DMS53 treated with DMSO at 0.1 percent for 48 hours (cell line): ENCODE measurements around the gene THSD4.
"Not testable (repeated sequence)": the region's sequence is repeated elsewhere in the genome, so short reads cannot be mapped to it uniquely, and the experiment has no call there.

Source experiments
- DNase-seq: peaks from one replicate; lab custom pipeline; 2025; ENCODE audit not compliant: unreplicated experiment; lab: John Stamatoyannopoulos, UW

Gene THSD4

DNA sequence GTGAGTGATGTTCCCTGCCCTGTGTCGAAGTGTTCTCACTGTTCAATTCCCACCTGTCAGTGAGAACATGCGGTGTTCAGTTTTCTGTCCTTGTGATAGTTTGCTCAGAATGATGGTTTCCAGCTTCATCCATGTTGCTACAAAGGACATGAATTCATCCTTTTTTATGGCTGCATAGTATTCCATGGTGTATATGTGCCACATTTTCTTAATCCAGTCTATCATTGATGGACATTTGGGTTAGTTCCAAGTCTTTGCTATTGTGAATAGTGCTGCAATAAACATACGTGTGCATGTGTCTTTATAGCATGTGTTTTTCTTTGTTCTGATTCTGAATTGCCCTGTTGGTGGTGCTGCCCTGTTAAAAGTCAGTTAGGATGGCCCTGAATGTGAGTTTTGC is 204.2 kb downstream of the THSD4 start:
- not testable (repeated sequence) for DNase-seq

DNA sequence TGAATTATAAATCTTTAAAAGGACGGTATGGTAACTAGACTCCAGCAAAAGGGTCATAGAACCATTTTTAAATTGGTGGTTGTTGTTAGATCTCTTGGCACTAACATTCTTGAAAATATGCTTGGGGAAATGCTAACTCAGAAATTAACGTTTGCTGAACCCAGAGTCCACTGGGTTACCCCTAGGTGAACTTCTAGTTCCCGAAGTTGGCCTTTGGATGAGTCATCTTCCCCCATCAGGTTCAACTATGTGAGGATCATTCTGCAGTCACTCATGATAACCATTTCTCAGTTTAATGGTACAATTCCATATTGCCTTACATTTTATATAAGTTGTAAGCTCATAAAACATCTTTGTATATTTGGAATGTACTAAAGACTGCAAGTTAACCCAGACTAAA is 204.7 kb downstream of the THSD4 start:
- DNase-seq: no peak

DNA sequence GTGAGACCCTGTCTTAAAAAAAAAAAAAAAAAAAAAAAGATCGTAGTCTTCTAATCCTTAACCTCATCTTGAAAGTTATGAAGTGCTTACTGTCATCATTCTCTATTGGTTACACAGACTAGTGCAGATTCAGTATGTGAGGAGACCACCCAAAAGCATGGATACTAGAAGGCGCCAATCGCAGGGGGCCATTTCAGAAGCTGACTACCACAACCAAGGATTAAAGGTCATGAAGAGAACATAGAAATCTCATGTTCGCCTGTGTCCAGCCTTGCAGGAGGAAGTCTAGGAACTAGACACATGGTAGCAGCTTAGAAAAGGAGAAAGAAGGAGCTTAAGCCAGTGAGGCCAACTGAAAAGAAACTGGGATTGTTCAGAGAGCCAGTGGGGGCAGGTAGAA is 207.8 kb downstream of the THSD4 start:
- DNase-seq: no peak

DNA sequence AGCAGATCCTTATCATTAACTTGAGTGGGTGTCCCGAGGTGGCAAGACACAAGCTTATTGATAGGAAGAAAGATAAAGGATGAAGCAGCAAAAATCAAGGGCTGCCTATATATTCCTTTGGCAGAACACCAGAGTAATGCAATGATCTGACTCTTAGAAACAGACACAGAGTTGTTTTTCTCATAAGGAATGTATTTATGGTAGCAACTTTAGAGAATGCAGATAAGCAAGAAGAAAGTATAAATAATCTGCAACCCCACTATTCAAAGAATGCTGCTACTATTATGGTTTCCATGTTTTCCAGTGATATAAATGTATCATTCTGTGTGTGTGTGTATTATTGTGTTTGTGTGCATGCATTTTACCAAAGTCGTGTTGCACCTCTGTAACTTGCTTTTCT is 208.3 kb downstream of the THSD4 start:
- DNase-seq: no peak

DNA sequence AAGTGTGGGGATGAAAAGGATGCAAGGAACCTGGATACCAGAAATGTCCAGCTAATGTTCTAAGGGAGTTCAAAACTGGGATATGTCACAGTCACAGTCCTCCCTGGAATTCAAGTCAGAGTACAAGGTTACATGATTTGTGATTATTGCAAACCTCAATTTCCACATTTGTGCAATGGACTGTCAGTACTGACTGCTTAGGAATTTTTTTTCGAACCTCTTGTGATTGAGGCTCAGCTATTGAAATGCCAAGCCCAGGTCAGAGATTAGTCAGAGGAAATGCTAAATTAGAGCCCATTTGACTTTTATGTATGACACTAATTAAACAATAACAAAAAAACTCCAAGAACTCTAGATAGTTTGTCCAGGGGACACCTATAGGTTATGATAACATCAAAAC is 210.2 kb downstream of the THSD4 start:
- no peak for DNase-seq

DNA sequence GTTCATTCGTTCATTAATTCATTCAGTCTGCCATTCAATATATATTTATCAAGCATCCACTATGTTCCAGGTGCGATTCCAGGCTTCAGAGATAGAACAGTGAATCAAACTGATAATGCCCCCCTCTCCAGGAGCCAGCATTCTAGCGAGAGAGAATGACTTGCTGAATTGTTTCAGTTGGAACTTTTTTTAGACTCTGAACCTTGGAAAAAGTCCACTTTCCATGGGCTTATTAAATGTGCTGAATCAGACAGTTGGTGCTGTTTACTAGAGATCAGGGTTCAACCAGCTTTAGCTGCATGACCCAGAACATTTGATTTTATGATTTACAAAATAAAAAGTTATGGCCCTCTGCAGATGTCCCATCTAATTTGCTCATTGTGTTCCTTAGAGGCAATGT is 213.2 kb downstream of the THSD4 start:
- no peak for DNase-seq

DNA sequence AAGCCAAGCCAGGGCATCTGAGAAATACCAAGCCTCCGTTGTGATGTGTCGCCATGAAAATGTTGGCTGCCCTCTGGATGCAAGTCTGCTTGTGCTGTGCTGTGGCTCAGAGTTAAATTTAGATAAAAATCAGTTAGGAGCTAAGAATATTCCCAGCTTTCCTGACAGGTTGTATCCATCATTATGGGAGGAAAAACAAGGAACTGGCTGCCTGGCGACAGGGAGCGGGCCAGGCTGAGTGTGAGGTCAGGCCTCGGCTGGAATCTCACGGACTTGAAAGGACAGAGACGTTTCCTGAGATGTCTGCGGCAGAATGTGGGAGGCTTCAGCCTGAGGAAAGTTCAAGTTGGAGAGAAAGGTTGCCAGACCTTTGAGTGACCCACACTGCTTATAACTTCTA is 213.8 kb downstream of the THSD4 start:
- DNase-seq: no peak

DNA sequence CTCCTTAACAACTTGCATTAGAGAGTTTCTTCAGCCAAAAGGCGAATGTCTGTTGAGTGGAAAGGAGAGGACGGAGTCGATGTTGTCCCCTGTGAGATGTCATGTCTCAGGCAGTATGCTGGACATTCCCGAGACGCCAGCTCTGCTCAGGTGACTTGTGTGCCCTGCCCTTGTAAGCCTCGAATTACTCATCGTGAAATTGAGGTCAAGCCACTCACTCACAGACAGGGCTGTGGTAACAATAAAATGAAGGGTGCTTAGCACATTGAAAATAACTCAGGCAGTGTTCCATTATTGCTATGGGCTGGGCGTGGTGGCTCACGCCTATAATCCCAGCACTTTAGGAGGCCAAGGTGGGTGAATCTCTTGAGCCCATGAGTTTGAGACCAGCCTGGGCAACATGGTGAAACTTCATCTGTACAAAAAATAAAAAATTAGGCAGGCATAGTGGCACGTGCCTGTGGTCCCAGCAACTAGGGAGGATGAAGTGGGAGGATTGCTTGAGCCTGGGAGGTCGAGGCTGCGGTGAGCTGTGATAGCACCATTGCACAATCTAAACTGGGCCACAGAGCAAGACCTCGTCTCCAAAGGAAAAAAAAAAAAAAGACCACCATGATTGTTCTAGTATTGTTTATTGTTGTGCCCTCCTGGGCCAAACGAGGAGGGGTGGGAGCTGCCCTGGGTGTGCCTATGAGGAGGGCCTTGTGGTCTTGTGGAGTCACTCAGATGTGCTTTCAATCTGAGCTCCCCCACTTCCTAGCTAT is 214.4 kb downstream of the THSD4 start:
- DNase-seq: no peak

DNA sequence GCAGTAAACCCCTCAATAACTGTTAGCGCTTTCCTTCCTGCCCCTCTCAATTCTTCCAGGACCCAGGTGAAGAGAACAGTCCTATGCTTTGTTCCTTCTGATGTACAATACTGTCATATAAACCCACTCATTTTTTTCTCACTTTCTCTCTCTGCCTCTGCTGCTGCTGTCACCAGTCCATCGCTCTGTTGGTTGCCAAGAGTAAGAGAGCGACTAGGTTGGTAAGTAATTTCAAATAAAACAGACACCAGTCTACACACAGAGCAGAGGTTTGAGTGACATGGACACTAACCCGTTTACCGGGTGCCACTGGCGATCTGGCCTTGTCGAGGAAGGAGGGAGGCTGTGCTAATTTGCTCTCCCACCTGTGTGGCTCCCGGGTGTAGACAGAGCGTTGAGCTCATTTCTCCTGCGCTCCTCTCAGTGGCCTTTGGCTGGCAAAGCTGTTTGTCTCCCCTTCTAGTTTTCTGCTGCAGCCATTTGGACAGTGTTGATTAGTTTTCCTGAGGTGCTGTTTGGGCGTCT is 215.4 kb downstream of the THSD4 start:
- DNase-seq: no peak

DNA sequence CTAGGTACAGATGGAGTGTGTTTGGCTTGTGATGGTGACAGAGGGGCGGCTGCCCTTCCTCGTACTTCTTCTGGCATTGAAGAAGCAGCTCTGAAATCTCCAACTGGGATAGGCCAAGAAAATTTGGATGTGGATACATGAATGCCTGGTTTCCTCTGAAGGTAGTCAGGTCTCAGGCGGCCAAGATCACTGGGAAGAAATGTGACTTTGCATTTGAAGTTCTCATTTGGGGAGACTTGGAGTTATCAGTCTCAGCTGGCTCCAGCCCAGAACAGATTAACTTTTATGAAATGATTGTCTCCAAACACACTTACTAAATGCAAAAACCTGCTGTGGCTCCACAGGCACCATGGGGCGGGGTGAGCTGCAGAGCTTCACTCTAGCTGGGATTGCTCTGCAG is 215.9 kb downstream of the THSD4 start:
- no peak for DNase-seq

DNA sequence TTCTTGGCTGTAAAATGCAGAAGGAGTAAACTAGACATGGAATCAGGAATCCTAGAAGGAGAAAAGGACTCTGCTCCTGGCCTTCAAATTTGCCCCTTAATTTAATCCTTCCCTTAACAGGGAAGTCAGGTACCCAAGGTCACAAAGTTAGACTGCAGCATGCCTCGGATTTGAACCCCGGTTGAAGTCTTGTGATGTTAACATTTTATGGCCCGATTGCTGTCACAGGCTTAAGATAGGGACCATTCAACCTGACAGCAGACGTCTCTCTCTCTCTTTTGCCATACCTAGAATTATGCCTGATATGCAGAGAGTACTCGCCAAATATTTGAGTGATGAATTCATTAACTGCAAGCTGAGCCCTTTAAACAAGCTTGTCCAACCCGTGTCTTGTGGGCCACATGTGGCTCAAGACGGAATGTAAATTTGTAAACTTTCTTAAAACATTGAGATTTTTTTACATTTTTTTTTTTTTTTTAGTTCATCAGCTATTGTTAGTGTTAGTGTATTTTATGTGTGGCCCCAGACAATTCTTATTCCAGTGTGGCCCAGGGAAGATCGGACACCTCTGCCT is 217.2 kb downstream of the THSD4 start:
- DNase-seq: no peak

DNA sequence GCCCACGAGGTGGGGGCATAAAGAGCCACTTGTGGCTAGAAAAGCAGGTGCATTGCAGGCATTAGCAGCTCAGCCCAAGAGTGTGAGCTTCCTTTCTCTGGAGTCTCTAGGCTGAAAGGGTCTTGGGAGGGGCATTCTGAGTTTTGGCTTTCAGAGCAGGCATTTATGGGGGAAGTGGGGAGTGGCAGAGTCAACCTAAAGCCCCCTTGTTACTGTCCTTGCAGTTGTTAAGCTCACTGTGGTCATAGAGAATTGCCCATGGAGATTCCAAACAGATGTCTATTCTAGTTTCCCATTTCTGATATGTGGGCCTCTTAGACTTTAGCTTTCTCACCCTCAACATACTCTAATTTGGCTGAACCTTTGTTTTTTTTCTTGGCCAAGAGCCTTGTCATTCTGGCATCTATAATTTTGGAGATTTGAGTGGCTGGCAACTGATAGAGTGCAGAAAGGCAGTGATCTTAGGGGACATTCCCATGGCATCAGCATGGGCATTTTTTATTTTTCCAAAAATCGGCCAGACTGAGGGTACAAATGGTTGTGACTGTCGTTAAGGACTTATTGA is 217.9 kb downstream of the THSD4 start:
- DNase-seq: no peak

DNA sequence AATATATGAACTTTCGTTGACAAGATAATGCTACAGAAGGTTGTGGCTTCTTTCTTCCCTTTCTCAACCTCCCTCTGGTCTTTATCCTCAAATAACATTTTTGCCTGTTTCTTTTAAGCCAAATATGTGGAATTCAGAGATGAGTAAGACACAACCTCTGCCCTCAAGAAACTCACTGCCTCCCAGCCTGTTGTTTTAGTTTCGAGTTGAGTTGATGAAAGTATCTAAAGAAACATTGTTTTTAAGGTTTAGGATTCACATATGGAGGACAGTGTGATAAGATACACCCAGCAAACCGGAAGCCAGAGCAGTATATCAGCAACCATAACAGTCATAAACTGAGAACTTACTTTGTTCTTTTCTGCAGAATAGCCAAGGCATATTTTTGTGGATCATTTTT is 218.6 kb downstream of the THSD4 start:
- DNase-seq: no peak

DNA sequence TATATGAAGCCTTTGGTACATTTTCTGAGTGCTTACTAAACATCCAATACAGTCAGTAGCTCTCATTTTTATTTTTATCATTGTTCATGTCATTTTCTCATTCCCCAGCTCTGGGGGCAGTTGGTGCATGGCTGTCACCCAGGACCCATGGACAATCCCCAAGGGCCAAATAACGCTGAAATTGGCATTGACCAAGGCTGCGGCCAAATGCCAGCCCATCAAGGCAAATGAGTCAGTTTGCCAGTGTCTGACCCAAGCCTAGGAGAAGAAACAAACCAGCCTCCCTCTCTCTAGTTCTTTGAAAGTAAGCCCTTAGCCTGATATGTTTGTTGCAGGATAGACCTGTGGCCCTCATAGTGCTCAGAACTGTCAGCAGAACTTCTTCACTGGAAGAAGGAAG is 219.2 kb downstream of the THSD4 start:
- DNase-seq: no peak

DNA sequence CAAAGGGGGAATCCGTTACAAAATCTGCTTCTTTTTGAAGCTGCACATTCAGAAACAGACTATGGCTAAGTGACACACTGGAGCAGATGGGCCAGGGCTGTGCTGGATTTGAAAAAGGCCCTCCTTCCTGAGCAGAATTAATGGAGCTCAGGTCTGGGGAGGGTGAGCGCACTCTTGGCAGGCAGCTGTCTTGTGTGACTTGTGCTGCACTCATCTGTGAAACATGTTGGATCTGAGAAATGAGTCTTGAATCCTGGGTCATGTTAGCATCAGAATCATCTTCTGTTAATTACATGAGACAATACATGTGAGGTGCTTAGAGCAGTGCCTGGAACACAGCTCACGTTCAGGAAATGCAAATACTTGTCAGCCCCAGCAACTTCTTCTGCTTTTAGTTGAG is 219.6 kb downstream of the THSD4 start:
- no peak for DNase-seq

DNA sequence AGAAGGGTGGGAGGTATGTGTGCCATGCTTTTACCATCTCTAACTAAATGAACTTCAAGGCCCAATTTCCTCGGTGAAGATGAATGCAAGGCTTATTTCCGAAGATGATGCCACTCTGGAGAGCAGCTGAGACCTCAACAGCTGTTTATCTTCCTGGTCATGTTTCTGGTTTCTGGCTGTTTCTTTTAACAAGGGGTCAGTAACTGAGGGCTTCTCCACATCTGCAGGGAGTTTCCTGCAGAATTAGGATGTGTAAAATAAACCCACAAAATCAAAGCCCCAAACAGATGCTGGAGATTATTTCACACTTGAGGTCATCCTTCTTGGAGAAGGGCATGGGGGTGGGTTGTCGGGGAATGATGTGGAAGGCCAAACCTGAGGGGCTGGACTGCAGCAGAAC is 220.3 kb downstream of the THSD4 start:
- DNase-seq: no peak

DNA sequence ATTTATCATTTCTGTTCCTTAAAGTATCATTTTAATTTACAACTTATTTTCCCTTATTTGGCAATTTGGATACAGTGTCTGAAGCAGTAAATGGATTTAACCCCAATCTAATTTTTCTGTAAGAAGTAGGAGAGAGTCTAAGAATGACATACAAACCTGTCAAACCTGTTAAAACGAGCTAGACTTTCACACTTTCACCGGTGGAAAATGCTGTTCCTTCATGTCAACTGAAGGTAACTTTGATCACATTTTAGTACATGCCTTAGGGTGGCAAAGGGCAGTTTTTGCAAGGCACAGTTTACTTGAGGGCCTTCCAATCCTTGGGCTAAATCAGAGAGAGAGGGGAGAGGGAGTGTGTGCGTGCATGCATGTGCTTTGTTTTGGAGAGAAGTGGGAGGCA is 221.4 kb downstream of the THSD4 start:
- no peak for DNase-seq

DNA sequence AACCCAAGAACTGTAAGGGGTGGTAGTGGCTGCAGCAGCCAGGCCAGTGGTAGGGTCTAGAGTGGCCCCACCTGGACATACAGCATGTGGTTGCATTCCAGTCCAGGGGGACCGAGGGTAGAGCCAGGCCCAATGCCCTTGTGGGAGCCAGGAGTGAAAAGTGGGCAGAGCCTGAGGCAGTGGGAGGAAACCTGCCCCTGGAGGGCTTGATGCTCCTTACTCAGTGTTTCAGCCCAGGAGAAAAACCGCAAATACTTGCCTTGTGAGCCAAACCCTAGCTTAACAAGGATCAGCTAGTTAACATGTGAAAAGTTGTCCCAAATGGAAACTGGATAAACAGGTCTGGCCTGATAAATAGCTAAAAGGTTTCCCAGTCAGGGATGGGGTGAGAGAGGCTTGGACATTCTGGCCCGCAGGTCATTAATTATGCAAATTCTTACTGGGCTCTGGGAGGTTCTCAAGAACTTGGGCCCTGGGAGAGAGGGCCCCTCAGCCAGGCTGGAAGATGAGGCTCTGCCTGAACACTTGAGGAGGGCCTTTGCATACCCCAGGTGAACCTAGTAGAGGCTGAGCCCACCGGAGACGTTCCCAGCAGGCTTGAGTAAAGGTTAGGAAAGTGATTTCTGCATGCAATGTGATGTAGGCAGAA is 222.1 kb downstream of the THSD4 start:
- no peak for DNase-seq

DNA sequence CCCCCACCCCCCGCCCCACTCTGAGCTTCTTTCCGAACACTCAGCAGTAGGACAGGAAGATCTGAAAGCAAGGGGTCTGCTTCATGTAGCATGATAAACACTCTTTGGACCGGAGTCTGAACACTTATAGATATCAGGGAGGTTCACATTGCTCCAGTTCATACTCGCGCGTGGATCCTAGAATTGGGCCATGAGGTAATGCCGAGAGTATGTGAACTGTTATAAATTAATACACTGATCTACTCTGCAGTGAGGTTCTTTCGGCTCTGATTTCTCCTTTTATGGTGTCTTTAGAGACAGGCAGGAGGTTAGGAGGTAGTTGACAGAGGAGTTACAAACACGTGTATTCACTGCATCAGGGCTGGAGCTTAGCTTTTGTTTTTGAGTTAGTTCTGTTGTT is 223.0 kb downstream of the THSD4 start:
- no peak for DNase-seq

DNA sequence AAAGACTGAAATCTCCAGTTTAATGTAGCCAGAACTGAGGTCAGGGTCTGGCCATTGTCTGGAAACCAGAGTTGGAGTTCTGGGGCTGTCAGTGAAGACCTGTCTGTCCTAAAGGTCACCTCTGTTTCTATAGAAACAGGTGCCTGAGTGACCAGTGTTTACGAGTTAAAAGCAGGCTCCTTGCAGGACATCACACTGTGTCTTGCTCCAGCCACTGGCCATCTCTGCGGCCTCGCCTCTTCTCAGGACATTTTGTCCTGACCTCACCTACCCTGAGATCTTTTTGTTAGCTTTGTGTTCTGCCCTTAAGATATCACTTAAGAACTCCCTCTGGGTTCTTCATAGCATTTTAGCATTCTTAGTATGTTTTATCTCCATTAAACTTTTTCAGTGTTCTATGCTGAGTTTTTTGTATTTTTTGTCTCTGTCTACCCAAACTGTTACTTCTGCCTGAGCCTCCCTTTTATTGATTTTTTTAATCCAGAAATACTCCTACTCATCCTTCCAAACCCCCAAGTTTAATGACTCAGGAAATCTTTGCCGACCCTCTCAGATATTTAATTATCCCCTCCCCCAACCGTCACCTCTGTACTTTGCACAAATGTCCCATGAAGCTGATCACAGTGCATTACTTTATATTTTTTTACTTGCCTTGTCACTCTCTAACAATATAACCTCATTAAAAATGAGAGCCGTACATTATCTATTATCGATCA is 223.7 kb downstream of the THSD4 start:
- no peak for DNase-seq

DNA sequence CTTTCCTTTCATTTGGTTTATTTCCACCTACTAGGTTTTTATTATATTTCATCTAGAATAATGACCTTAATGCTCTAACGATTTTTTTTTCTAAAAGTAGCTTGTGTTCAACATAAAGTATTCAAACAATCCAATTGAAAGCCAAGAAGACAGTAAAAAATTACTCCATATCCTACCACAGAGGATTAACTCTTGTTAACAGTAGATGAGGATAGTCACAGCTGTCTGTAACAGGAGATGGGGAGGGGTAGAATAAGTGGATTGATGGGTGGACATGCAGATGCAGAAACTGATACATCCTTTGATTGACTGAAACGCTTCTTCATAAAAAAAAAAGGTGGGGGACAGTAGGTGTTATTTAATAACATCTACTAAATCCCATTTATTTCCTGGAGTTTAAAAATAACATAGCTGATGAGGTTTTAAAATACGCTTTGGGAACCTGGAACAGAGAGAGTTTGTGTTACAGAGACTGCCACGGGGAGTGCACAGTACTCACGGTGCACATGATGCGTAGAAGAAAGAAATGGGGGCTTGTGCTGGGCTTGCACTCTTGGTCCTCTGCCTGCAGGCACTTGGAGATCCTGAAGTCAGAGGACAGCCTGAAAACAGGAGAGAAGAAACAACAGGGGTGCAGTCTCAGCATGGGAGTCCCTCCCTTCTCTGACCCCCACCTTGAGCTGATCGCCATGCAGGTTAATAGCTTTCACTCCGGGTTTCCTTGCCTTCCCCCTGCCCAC is 226.7 kb downstream of the THSD4 start:
- no peak for DNase-seq
